IMR-90 (cell line): ENCODE data around the gene GJA10. TPM values are rescaled to one million over a fixed set of nuclear protein-coding genes. Genes with fewer than 3 reads are reported as not detected.

Experiments used
- ATAC-seq: fragments of 200-7000 bp; cut with Tn5 transposase; 2 replicates; pipeline ENCODE4 v1.9.1; 2020; ENCODE audit warnings: low read depth, mild to moderate bottlenecking, moderate library complexity
- BruUV-seq: library from RNA; stranded (reverse); fragments of 400-500 nt; replicated peaks from 2 replicates; lab custom pipeline; 2021; lab: Mats Ljungman, UMichigan
- CTCF ChIA-PET: fragments of 300-600 bp; formaldehyde crosslinking; extraction: SDS; loops from one replicate; lab custom pipeline; 2021; ENCODE audit warnings: antibody characterized with exemption; lab: Yijun Ruan, JAX
- POLR2A ChIA-PET: fragments of 300-600 bp; sonication (Branson Sonifier 250); formaldehyde crosslinking; loops from one replicate; lab custom pipeline; 2022; ENCODE audit warnings: antibody characterized with exemption; ENCODE audit not compliant: unreplicated experiment; lab: Charles Lee
- DNase-seq: peaks from one replicate; pipeline ENCODE4 v3.0.0; 2013
- H2AFZ ChIP-seq: replicated peaks from 2 replicates; pipeline ENCODE3; 2013; ENCODE audit warnings: low read length, mild to moderate bottlenecking; ENCODE audit not compliant: poor library complexity
- H2AK5ac ChIP-seq: 2 replicates; pipeline ENCODE4 v1.6.1; 2013; ENCODE audit warnings: low read depth, low read length, inconsistent platforms
- H2AK9ac ChIP-seq: replicated peaks from 2 replicates; pipeline ENCODE3; 2013; ENCODE audit warnings: mild to moderate bottlenecking, low read depth, low read length, moderate library complexity; ENCODE audit not compliant: poor library complexity
- H2BK120ac ChIP-seq: 2 replicates; pipeline ENCODE4 v1.6.1; 2013; ENCODE audit warnings: low read depth, low read length, inconsistent platforms
- H2BK15ac ChIP-seq: 3 replicates; pipeline ENCODE4 v1.6.1; 2013; ENCODE audit warnings: low read depth, low read length, inconsistent platforms
- H2BK20ac ChIP-seq: 2 replicates; pipeline ENCODE4 v1.6.1; 2013; ENCODE audit warnings: low read depth, mild to moderate bottlenecking, inconsistent platforms, low read length, moderate library complexity
- H2BK5ac ChIP-seq: 2 replicates; pipeline ENCODE4 v1.6.1; 2013; ENCODE audit warnings: mild to moderate bottlenecking, low read depth, low read length, inconsistent platforms; ENCODE audit not compliant: poor library complexity, severe bottlenecking
- H3K14ac ChIP-seq: replicated peaks from 2 replicates; pipeline ENCODE4 v1.6.1; 2013; ENCODE audit warnings: low read depth, low read length, inconsistent platforms
- H3K18ac ChIP-seq: 2 replicates; pipeline ENCODE4 v1.6.1; 2013; ENCODE audit warnings: low read depth, low read length, control low read depth
- H3K23ac ChIP-seq: 2 replicates; pipeline ENCODE4 v1.6.1; 2013; ENCODE audit warnings: low read depth, low read length, inconsistent platforms
- H3K27ac ChIP-seq: 2 replicates; pipeline ENCODE4 v1.5.1; 2013; ENCODE audit warnings: mild to moderate bottlenecking, control low read depth, low read length; ENCODE audit not compliant: insufficient read depth
- H3K27me3 ChIP-seq: 2 replicates; pipeline ENCODE4 v1.6.1; 2013; ENCODE audit warnings: low read length; ENCODE audit not compliant: control insufficient read depth, insufficient read depth
- H3K36me3 ChIP-seq: 2 replicates; pipeline ENCODE4 v1.6.1; 2013; ENCODE audit warnings: low read length, mixed read lengths; ENCODE audit not compliant: control insufficient read depth, insufficient read depth
- H3K4ac ChIP-seq: 2 replicates; pipeline ENCODE4 v1.6.1; 2013; ENCODE audit warnings: low read depth, low read length, inconsistent platforms
- H3K4me1 ChIP-seq: 2 replicates; pipeline ENCODE4 v1.6.1; 2013; ENCODE audit warnings: low read length, mixed read lengths; ENCODE audit not compliant: control insufficient read depth, insufficient read depth
- H3K4me2 ChIP-seq: 2 replicates; pipeline ENCODE4 v1.6.1; 2013; ENCODE audit warnings: low read depth, mild to moderate bottlenecking, control low read depth, low read length, moderate library complexity
- H3K4me3 ChIP-seq: 2 replicates; pipeline ENCODE4 v1.5.1; 2013; ENCODE audit warnings: low read depth, mild to moderate bottlenecking, control low read depth, low read length, moderate library complexity; ENCODE audit not compliant: insufficient read depth
- H3K56ac ChIP-seq: 2 replicates; pipeline ENCODE4 v1.6.1; 2013; ENCODE audit warnings: low read length, inconsistent platforms; ENCODE audit not compliant: insufficient read depth; ENCODE audit errors: extremely low read depth
- H3K79me1 ChIP-seq, 2 experiments: 2 replicates each; pipeline ENCODE4 v1.6.1; 2013; ENCODE audit warnings: low read length in 2 of 2, inconsistent platforms in 1 of 2, low read depth in 1 of 2
- H3K9ac ChIP-seq: 2 replicates; pipeline ENCODE4 v1.6.1; 2013; ENCODE audit warnings: low read depth, low read length, control low read depth
- H3K9me1 ChIP-seq: 2 replicates; pipeline ENCODE4 v1.6.1; 2013; ENCODE audit warnings: low read length, inconsistent platforms; ENCODE audit not compliant: insufficient read depth
- H3K9me3 ChIP-seq: 2 replicates; pipeline ENCODE4 v1.6.1; 2013; ENCODE audit warnings: low read length; ENCODE audit not compliant: control insufficient read depth, insufficient read depth
- H4K20me1 ChIP-seq: 2 replicates; pipeline ENCODE4 v1.6.1; 2013; ENCODE audit warnings: low read length, inconsistent platforms; ENCODE audit not compliant: insufficient read depth
- H4K5ac ChIP-seq: 2 replicates; pipeline ENCODE4 v1.6.1; 2013; ENCODE audit warnings: mild to moderate bottlenecking, low read depth, low read length, control low read depth
- H4K8ac ChIP-seq, 2 experiments: 2 replicates each; pipeline ENCODE4 v1.6.1; 2013; ENCODE audit warnings: low read depth in 2 of 2, low read length in 2 of 2, control low read depth in 1 of 2, inconsistent platforms in 1 of 2
- H4K91ac ChIP-seq: 2 replicates; pipeline ENCODE4 v1.6.1; 2013; ENCODE audit warnings: low read depth, low read length, inconsistent platforms; ENCODE audit not compliant: insufficient read depth
- BHLHE40 ChIP-seq: fragments of 150-350 bp; IDR thresholded peaks from 2 replicates; pipeline ENCODE4 v1.6.1; 2016; ENCODE audit warnings: mild to moderate bottlenecking, low read depth, low read length
- CEBPB ChIP-seq: IDR thresholded peaks from 2 replicates; pipeline ENCODE4 v1.6.1; 2012; ENCODE audit warnings: low read depth, low read length, improper control_type of control experiment
- CHD1 ChIP-seq: IDR thresholded peaks from 2 replicates; pipeline ENCODE4 v1.6.1; 2012; ENCODE audit warnings: low read depth, low read length, improper control_type of control experiment
- FOS ChIP-seq: fragments of 150-350 bp; IDR thresholded peaks from 2 replicates; pipeline ENCODE4 v1.6.1; 2016; ENCODE audit warnings: low read depth, low read length
- MAFK ChIP-seq: IDR thresholded peaks from 2 replicates; pipeline ENCODE4 v1.6.1; 2012; ENCODE audit warnings: low read depth, low read length, improper control_type of control experiment
- MAZ ChIP-seq: IDR thresholded peaks from 2 replicates; pipeline ENCODE4 v1.6.1; 2012; ENCODE audit warnings: low read depth, mild to moderate bottlenecking, low read length, improper control_type of control experiment, moderate library complexity, borderline replicate concordance
- MXI1 ChIP-seq: IDR thresholded peaks from 2 replicates; pipeline ENCODE4 v1.6.1; 2012; ENCODE audit warnings: low read depth, mild to moderate bottlenecking, low read length, moderate library complexity, borderline replicate concordance
- POLR2A ChIP-seq: IDR thresholded peaks from 2 replicates; pipeline ENCODE4 v1.6.1; 2012; ENCODE audit warnings: mild to moderate bottlenecking, low read depth, low read length
- RAD21 ChIP-seq: IDR thresholded peaks from 2 replicates; pipeline ENCODE4 v1.6.1; 2012; ENCODE audit warnings: low read length, improper control_type of control experiment
- RFX5 ChIP-seq: IDR thresholded peaks from 2 replicates; pipeline ENCODE4 v1.8.0; 2012; ENCODE audit warnings: low read depth, mild to moderate bottlenecking, low read length, moderate library complexity
- SMC3 ChIP-seq: fragments of 150-350 bp; IDR thresholded peaks from 2 replicates; pipeline ENCODE4 v1.6.1; 2016; ENCODE audit warnings: low read depth, mild to moderate bottlenecking, antibody characterized with exemption, low read length, moderate library complexity
- WGBS, 2 experiments: methylation state at CpG; one replicate each; pipeline versions ENCODE4 v1.1.5 to v1.1.7; 2013; ENCODE audit warnings: missing lambda C conversion rate in 2 of 2; ENCODE audit not compliant: insufficient read length in 1 of 2; ENCODE audit errors: extremely low coverage in 2 of 2; 5-methylcytosine and 5-hydroxymethylcytosine counted together
- dilution Hi-C: fragments of 300-500 bp; cut with HindIII; formaldehyde crosslinking; loops from one replicate; pipeline ENCODE4 v1.14.3; 2018; ENCODE audit warnings: low sequenced_read_pairs; ENCODE audit not compliant: unreplicated experiment
- in situ Hi-C: fragments of 300-500 bp; cut with MboI; formaldehyde crosslinking; loops from 3 replicates; pipeline ENCODE4 v1.14.3; 2019; ENCODE audit warnings: low sequenced_read_pairs, inconsistent platforms, mixed read lengths
- intact Hi-C: fragments of 100-400 bp; cut with micrococcal nuclease; formaldehyde crosslinking; loops from 2 replicates; pipeline ENCODE4 v1.10.0; 2022
- polyA plus RNA-seq, 3 experiments: library from polyadenylated mRNA; depleted of rRNA; stranded (reverse); fragments of >200 nt; gene quantifications; 2 replicates each; pipeline ENCODE4 v1.2.3, GENCODE V29; 2012; ENCODE audit warnings: low replicate concordance in 1 of 3
- total RNA-seq: library from RNA; depleted of rRNA; stranded (reverse); fragments of >200 nt; gene quantifications from 2 replicates; pipeline ENCODE4 v1.2.3, GENCODE V29; 2012
- TF ChIP-seq, protein P1 (sequence below): fragments of 150-350 bp; IDR thresholded peaks from 2 replicates; pipeline ENCODE4 v1.6.1; 2017; ENCODE audit warnings: mild to moderate bottlenecking, antibody characterized with exemption, low read length, low read depth
- TF ChIP-seq, protein P2 (sequence below): conservative IDR thresholded peaks from 2 replicates; pipeline ENCODE4 v1.5.1; 2012; ENCODE audit warnings: mild to moderate bottlenecking, low read depth, low read length, improper control_type of control experiment
- TF ChIP-seq, protein P3 (sequence below): fragments of 150-350 bp; IDR thresholded peaks from 2 replicates; pipeline ENCODE4 v1.6.1; 2016; ENCODE audit warnings: low read depth, mild to moderate bottlenecking, low read length, moderate library complexity, borderline replicate concordance

GJA10 gene
- total and polyA plus RNA-seq, 2 of the 4 experiments (the other 2 are of a cell fraction), result not detected

GRCh38 chr6:89928604-89929003 is 34.3 kb downstream of the GJA10 start (continued):
- no peak for TF ChIP-seq CEBPB

DNA sequence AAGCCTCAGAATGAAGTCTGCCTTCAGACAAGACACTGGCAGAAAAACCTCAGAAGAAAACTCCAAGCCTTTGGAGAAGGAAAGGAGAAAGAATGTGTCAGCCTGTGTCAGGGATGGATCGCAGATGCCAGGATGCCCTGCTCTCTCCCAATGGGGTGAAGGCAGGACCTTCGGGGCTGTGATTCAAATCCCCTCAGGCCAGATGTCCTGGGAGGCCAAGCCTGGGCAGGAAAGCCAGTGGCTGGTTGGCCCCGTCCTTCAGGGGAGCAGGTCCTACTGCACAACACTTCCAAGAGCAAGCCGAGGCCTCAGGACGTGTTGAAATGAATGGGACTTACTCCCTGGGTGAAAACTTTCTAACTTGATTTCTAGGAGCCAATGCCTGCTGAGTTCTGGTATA is 36.5 kb downstream of the GJA10 start:
- no peak overlapping the region for H3K14ac ChIP-seq
- H4K20me1 ChIP-seq, result no peaks in the 10 kb centered on the region
- no peak overlapping the region for H3K4me3 ChIP-seq
- H3K36me3 ChIP-seq, result no peaks in the 10 kb centered on the region
- no peaks in the 10 kb centered on the region for H3K9me1 ChIP-seq
- dilution Hi-C loops (no loop called here), in situ Hi-C loops (no loop called here), intact Hi-C loops (no loop called here)
- no peak overlapping the region for H3K9ac ChIP-seq
- no peak overlapping the region for H2BK120ac ChIP-seq
- no peak overlapping the region for H2BK15ac ChIP-seq
- DNase-seq, result no peak
- no TSS peak for BruUV-seq
- H3K27ac ChIP-seq, result no peak overlapping the region
- no peaks in the 10 kb centered on the region for H3K9me3 ChIP-seq
- H3K79me1 ChIP-seq, result no peaks in the 10 kb centered on the region
- no peaks in the 10 kb centered on the region; the same call in 1 of the 2 replicates for H3K4me1 ChIP-seq
- no peaks in the 10 kb centered on the region for H3K27me3 ChIP-seq
- H3K4ac ChIP-seq, result no peak overlapping the region
- H2BK5ac ChIP-seq, result no peak overlapping the region
- H2AK5ac ChIP-seq, result no peak overlapping the region
- no CpG with 5 or more reads among the region's 5 CpGs for WGBS, 2 experiments
- no peak overlapping the region for H4K5ac ChIP-seq
- TF ChIP-seq CEBPB, result no peak
- no peak for TF ChIP-seq FOS
- no peak for TF ChIP-seq BHLHE40
- TF ChIP-seq POLR2A, result no peak
- no peak for TF ChIP-seq RAD21
- TF ChIP-seq MXI1, result no peak
- TF ChIP-seq, protein P1, sequence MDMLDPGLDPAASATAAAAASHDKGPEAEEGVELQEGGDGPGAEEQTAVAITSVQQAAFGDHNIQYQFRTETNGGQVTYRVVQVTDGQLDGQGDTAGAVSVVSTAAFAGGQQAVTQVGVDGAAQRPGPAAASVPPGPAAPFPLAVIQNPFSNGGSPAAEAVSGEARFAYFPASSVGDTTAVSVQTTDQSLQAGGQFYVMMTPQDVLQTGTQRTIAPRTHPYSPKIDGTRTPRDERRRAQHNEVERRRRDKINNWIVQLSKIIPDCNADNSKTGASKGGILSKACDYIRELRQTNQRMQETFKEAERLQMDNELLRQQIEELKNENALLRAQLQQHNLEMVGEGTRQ, result no peak
- TF ChIP-seq, protein P2, sequence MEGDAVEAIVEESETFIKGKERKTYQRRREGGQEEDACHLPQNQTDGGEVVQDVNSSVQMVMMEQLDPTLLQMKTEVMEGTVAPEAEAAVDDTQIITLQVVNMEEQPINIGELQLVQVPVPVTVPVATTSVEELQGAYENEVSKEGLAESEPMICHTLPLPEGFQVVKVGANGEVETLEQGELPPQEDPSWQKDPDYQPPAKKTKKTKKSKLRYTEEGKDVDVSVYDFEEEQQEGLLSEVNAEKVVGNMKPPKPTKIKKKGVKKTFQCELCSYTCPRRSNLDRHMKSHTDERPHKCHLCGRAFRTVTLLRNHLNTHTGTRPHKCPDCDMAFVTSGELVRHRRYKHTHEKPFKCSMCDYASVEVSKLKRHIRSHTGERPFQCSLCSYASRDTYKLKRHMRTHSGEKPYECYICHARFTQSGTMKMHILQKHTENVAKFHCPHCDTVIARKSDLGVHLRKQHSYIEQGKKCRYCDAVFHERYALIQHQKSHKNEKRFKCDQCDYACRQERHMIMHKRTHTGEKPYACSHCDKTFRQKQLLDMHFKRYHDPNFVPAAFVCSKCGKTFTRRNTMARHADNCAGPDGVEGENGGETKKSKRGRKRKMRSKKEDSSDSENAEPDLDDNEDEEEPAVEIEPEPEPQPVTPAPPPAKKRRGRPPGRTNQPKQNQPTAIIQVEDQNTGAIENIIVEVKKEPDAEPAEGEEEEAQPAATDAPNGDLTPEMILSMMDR, result no peak
- no peak for TF ChIP-seq MAZ
- TF ChIP-seq CHD1, result no peak
- TF ChIP-seq MAFK, result no peak
- TF ChIP-seq, protein P3, sequence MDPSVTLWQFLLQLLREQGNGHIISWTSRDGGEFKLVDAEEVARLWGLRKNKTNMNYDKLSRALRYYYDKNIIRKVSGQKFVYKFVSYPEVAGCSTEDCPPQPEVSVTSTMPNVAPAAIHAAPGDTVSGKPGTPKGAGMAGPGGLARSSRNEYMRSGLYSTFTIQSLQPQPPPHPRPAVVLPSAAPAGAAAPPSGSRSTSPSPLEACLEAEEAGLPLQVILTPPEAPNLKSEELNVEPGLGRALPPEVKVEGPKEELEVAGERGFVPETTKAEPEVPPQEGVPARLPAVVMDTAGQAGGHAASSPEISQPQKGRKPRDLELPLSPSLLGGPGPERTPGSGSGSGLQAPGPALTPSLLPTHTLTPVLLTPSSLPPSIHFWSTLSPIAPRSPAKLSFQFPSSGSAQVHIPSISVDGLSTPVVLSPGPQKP, result no peak
- no peak for TF ChIP-seq SMC3
- no peak for TF ChIP-seq RFX5
- ChIA-PET POLR2A (no interaction called here), CTCF (interaction anchor here (1.8 kb wide), 1 partner anchor 549 kb away, joined by 6 read pairs; no protein-coding TSS in a partner anchor)
- H3K18ac ChIP-seq, result no peak overlapping the region
- H3K4me2 ChIP-seq, result no peak overlapping the region
- H3K56ac ChIP-seq, result no peak overlapping the region
- peak; percentile 32 for ATAC-seq
- H2AFZ ChIP-seq, result no peak overlapping the region
- H4K8ac ChIP-seq, result no peak overlapping the region
- H2AK9ac ChIP-seq, result no peak overlapping the region
- no peak overlapping the region for H4K91ac ChIP-seq
- no peak overlapping the region for H3K23ac ChIP-seq
- H2BK20ac ChIP-seq, result no peak overlapping the region
